ENCODE measurements around the gene CITED4. TPM values are rescaled to one million over a fixed set of nuclear protein-coding genes. Genes with fewer than 3 reads are reported as not detected.

CITED4 gene
- total RNA-seq, result 79.4 and 101 TPM in 2 replicates

DNA sequence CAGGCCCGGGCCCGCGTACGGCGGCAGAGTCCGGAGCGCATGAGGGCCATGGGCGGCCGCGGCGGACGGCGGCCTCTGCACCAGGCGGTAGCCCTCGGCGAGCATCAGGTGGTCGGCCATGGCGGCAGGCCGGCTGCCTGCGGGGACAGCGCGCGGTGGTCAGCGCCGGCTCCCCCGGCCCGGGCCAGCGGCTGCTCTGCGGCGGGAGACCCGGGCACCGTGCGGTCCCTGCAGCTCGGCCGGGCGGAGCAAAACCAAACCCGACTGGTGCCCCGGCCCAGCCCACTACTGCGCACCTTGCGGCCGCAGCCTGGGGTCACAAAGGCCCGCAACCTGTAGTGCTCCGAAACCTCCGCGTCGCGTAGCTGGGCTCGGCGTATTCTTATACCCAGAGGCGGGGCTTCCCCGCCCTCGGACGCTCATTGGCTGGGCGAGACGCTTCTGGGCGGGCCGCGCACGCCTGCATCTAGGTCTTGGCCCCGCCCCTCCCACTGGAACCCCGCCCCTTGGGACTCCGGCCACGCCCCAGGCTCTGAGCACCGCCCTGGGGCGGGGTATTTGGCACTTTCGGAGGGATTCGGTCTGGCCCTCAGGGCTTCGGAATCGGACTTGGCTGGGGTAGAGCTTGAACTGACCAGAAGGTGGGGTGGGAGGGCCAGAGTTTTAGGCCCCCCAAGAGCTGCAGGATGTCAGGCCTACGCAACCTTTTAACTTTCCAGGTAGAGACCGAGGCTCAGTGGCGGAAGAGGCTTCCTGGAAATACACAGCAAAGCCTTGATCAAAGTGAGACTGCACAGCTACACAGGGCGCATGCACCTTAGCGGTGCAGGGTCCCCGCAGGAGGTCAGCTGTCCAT, at the start of gene CITED4:
Gene CITED4 (minus strand): TSS at position 356 of the 856 bp plus-strand sequence. CDS start 236 bp downstream, at position 120.

Other genes with a start within 250 kb of the CITED4 start
- gene RIMS3, start 196.7 kb downstream of the CITED4 start, total RNA-seq, result 1.3 and 1.5 TPM in 2 replicates
- 25.4 and 35.9 TPM in 2 replicates for gene NFYC, start 170.7 kb downstream of the CITED4 start, total RNA-seq
- gene KCNQ4, start 78.6 kb downstream of the CITED4 start, total RNA-seq, result 0.07 TPM in 1 of 2 replicates, not detected in the other
- 29.9 and 31.9 TPM in 2 replicates for gene CTPS1, start 117.3 kb upstream of the CITED4 start, total RNA-seq
- under 0.01 TPM in 1 of 2 replicates, not detected in the other for gene SLFNL1, start 159.4 kb upstream of the CITED4 start, total RNA-seq